GM21619 (cell line): ENCODE data around the gene BTBD2.

ENCODE experiments used
- ATAC-seq: cut with Tn5 transposase; IDR thresholded peaks from one replicate; pipeline ENCODE4 v1.9.1; 2021; ENCODE audit not compliant: unreplicated experiment

BTBD2 gene

DNA sequence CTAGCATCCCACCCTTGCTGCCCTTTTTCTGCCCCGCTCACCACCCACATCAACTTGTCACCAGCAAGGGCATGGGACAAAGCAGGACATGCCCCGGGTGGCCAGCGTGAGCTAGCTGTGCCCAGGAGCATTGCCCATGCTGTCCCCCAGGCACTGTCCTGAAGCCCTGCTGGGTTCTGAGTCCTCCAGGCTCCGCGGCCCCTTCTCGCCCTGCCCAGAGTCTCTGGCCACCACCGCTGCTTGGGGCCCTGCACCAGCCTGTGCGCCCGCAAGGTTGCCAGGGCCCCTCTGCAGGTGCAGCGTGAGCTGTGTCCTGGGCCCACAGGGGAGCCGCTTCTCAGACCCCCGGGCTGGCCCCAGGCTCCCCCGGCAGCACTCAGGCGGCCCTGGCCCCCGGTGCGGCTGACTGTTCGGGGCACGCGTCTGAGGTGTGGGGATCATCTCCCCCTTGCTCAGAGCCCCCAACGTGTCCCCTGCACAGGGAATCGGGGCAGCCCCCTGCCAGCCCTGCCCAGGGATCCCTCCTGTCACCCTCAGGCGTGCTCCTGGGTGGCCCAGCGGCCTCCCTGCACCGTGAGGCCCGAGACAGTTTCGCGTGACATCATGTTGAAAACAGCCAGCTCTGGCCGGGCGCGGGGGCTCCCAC, 70.5 kb downstream of the BTBD2 start:
- no peak for ATAC-seq

GRCh38 chr19:1944088-1944915, 71.2 kb downstream of the BTBD2 start:
- no peak for ATAC-seq

DNA sequence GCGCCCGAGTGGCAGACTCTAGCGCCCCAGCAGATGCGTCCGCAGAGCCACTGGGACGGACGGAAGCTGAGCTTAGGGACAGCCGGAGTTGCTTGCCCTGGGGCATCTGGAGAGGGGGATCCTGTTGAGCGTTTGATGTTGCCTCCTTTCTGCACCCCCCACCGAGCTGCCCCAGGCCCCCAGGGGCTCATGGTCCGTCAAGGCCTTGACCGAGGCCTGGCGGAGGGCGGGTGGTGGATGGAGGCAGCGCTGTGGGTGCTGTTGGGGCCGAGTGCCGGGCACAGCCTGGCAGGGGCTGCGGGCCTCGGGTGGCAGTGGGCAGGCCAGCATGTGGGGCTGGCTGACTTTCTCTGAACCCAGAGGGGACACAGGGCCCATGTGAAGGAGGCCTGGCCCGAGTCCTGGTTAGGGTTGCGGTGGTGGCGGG, 71.8 kb downstream of the BTBD2 start:
- no peak for ATAC-seq

DNA sequence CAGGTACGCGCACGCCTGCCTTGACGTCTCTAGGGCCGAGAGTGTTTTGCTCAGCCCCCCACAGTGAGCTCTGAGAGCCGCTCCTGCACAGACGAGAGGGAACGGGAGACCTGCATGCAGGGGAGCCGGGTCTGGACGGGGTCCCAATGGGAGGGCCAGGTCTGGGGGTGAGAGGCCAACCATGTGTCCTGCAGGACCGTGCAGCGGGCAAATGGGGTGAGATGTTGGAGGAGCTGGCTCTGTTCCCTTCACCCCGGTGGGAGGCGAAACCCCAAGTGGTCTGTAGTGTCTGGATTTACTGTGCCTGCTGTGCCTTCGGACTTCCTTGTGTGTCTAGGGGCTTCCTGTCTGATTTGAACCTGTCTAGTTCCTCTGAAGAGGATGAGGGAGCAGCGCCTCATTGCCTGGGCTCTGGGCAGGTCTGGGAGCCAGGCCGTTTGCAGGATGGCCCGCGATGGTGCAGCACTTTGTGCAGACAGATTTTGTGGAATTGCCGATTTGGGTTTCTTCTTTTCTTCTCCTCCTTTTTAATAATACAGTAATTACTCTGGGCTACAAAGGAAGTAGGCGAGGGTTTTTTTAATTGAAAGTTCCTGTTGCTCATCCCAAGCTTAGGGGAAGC, 72.5 kb downstream of the BTBD2 start:
- no peak for ATAC-seq

DNA sequence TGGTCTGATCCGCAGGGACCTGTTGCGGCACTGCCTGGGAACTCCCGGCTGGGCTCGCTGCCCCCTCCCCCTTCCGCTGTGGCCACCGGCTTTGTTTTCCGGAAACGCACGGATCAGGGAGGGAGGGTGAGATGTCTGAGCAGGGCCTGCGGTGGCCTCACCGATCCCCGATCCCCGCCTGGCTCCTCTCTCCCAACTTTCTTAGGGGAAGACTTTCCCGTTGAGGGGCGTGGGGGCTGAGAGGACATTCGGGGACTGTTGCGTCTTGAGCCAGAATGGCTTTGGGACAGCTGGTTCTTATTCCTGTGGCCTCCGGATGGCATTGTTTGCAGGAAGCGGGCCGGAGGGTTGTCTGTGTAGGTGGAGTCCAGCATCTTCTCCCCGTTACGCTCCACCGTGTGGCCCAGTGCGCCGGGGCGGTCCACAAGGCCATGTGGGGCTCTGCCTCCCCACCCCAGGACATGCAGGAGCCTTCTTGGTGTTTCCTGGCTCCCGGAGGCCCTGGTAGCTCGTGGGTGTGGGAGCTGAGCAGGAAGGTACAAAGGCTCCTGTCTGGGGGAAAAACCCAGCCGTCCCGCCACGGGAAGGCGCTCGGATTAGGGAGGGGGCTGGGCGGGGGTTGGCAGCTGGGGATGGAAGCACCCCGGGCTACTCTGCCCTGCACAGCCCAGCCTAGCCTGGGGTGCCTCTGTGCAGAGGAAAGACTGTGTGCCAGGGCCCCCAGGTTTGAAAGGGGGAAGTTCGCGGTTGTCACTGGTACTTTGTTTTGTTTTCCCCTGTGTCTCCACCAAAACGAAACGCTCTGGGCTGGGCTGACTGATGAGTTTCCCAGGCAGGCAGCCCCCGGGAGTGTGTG, 73.2 kb downstream of the BTBD2 start:
- ATAC-seq = no peak

DNA sequence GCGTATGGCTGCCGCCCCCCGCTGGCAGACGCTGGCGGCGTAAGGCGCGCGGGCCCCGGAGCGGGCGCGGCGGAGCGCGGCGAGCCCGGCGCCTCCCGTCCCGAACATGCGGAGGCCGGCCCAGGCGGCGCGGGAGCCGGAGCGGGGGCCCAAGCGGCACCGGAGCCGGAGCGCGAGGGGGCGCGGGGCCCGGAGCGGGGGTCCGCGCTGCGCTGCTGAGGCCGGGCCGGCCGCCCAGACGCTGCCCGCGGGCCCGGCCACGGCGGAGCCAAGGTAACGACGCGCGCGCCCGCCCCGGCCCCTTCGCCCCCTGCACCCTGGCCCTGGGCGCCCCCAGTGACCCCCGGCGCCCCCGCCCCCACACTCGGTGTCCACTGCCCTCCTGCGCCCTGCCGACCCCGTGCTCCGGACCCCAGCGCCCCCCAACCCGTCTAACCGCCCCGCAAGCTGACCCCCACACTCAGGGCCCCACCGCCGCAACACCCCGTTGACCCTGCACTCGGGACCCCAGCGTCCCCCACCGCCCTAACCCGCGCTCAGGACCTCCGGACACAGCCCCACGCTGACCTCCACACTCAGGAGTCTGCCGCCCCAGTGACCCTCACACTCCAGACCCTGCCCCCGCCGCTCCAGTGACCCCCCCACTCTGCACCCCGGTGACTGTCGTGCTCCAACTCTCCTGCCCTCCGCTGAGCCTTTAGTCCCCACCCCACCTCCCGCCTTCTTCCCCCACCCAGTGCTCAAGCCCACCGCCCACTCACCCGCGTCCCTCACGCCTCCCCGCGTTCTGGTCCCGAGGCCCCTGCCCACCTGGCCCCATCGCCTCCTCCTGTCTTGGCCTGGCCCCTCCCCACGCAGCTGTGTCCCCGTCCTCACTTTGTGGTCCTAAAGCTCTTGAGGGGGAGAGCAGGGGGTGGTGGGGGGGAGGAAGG, 74.1 kb downstream of the BTBD2 start, which contains the start of gene CSNK1G2:
Gene CSNK1G2 (plus strand): TSS at position 27 of the 932 bp plus-strand sequence. CDS start 28,601 bp downstream, outside the sequence.
- ATAC-seq = peak; percentile 39

DNA sequence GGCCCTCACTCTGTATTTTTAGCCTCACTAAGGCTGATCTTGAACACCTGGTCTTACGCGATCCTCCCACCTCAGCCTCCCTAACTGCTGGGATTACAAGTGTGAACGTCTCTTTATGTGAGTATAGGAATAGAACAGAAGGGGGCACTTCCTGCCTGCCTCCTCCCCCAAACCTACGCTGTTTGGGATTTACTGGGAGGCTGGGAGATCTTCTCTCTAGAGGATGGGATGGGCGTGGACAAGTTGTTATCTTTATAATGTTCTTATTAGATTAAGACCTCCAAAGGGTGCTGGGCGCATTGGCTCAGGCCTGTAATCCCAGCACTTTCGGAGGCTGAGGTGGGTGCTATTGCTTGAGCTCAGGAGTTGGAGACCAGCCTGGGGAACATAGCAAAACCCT, 77.4 kb downstream of the BTBD2 start:
- no peak for ATAC-seq

DNA sequence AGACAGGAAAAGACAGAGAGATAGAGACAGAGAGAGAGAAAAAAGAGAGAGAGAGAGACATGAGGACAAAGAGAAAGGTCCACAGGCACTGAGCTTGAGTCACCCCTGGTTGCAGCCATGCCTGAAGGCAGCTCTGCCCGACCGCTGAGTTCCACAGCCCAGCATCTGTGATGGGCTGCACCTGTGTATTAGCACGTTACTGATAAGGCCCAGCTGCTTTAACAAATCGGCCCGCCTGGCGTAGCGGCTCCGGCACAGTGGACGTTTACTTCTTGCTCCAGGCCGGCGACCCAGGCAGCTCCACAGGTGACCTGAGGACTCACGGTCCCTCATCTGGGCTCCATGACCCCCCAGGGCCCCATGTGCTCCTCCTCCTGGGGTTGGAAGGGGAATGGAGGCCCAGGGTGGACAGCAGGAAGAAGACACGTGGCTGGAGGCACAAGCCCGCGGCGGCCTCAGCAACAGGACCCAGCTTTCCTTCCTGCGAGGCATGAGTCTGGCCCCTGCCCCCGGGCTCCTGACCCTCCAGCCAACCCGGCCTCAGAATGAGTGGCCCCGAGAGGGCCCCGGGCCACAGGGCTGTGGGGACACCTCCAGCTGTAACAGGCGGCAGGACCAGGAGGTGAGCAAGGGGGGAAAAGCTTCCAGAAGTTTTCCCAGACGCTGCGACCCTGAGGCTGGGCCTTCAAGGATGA, 78.5 kb downstream of the BTBD2 start:
- ATAC-seq = no peak

DNA sequence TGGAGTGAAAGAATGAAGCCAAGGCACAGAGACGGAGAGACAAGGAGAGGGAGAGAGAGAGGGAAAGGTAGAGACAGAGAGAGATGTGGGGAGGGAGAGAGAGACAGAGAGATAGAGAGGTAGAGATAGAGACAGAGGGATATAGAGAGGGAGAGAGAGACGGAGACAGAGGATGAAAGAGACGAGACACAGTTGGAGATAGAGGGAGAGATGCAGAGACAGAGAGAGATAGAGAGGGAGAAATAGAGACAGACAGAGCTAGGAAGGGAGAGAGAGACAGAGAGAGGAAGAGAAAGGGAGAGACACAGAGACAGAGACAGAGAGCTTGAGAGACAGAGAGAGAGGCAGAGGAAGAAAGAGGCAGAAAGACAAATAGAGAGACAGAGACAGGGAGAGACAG, 79.1 kb downstream of the BTBD2 start:
- ATAC-seq = no peak

GRCh38 chr19:1935484-1936208, 79.9 kb downstream of the BTBD2 start:
- ATAC-seq = no peak
